ENCODE results near the gene GNAS.

The GNAS gene

DNA sequence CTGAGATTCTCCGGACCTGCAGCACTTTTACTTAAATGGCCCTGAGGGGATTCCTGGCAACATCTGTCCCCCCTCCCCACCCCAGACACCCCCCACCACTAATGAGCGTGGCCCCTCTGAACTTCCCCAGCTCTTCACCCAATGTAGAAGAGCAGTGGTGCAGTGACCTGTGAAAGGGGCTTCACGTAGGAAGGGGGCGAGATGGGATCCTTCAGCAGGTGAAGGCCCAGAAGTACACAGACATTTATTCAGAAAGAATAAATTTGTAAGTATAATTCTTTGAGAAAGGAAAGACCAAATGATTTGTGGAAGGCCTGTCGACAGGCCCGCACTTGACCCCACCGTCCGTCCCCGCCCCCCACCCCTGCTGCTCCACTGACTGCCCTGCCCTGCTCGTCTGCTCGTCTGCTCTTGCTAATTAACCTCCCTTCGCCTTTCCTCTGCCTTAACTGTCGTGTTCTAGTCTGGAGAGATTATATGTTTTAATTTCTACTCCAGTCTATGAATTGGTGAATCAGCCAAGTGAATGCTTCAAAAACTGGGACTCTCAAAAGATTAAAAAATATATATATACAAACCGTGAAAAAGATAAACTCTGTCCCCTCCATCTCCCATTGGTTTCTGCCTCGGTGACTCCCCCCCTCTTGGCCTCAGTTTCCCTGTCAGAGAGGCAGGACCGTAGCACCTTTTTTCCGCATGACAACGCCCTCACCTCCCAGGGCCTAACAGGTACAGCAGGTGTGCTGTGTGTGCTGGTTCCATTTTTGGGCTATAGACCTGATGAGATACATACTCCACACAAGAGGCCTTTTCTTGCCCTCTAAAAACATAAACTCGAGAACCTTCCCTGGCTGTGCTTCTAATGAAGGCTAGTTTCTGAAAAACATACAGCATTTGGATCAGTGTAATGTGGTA, 49.2 kb downstream of the GNAS start:
- no peak for DNase-seq

DNA sequence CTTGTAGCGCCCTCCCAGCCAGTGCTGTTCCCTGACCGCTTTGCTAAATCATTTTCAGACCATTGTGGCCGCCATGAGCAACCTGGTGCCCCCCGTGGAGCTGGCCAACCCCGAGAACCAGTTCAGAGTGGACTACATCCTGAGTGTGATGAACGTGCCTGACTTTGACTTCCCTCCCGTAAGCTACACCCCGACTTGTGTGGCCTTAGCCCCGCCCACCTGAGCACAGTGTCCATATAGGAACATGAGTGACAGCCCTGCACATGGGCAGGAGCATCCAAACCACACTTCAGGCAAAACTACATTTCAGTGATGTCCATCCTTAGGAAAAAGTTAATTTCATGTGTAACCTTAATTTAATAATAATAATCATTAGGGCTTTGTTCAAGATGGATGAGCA, 51.1 kb downstream of the GNAS start:
- no peak for DNase-seq

DNA sequence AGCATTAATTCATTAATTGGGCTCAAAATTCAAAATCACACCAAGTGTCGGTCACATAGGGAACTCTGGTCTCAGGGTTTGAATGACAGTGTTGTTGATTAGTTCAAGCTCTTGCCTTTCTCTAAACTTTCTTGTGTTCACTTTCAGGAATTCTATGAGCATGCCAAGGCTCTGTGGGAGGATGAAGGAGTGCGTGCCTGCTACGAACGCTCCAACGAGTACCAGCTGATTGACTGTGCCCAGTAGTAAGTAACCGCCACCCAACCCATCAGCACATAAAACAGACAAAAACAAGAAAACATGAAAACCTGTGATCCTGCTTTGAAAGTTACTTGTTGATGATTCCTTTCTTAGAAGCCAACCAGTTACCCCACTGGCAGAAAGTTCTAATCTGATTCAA, 52.7 kb downstream of the GNAS start:
- DNase-seq, result no peak

DNA sequence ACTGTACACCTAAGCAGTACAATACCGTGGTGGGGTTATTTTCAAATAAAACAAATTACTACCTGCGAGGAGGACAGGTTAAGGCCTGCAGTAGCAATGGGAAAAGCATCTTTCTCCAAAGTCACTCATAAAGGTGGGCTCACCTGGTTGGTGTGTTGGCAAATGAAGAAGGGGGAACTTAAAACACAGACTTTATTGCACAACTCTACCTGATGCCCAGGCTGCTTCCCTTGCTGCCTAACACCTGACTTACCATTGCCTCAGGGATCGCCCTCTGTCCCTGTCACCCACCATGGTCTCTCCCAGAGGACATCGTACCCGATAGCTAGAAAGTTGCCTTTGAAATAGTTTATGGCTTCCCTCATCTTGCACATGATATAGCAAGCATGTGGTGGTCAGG, 53.6 kb downstream of the GNAS start:
- DNase-seq, result no peak

DNA sequence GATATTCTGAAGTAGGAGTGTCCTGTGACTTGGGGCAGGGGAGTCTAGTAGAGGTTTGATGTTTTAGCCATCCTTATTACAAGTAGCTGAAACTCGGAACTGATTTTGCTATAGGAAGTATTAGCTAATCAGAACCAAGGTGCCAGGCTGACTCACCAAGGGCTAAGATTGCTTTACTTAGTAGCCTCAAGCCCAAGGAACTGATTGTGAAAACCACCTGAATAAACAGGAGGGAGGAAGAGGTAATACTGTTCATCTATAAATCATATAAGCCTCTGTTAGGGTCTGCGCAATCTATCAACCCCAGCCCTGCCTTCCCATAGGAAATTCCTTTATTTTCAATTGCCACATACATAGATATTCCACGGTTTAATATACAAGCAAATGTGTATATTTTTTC, 54.4 kb downstream of the GNAS start:
- DNase-seq, result peak; percentile 44

DNA sequence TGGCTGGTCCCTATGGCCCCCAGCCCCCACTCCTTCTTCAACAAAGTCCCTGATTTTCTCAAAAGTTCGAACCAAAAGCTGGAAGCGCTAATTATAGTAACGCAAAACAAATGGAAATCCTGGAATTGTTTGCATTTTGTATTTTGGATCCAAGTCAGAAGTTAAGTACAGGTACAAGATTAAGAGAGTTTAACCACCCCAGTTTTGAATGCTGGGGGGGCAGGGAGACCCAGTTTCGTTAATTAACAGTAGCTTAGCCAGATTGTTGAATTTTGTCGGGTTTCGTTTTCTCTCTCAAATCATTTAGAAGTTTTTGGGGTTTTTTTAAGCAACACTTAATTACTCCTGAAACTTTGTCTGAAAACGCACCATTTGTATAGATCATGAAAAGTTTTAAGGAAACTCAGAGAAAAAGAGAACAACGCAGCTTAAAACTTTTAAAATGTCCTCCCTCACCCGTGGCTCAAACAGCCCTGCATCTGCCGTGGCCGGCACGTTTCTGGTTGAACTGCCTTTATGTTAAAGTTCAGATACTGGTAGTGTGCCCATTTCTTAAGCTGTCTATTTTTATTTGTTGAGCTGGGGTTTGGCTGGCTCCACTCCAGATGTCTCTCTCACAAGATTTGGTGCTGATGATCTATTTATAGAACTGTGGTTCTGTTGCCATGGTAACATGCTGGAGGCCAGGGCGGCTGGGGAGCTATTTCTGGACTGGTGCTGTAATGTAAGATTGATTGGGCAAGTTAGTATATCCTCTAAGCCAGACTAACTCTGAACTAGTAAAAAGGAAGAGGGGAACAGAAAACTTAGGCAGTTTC, 55.0 kb downstream of the GNAS start:
- peak; percentile 88 for DNase-seq

DNA sequence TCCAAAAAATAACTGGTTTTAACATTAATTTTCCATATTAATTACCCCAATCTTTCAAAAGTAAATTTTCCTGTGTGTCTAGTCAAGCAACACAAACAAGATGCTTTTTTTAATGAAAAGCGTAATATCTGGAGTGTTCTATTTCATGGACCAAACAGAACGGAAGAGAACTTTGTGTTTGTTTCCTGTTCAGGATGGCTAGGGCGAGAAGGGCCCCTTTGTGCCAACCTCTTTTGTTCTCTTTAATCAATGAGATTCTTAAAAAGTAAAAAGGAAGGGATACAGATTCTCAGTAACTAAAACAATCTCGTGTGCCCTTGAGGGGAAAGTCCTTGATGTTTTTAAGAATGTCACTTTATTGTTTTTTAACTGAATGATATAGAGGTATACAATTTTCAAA, 55.7 kb downstream of the GNAS start:
- no peak for DNase-seq

DNA sequence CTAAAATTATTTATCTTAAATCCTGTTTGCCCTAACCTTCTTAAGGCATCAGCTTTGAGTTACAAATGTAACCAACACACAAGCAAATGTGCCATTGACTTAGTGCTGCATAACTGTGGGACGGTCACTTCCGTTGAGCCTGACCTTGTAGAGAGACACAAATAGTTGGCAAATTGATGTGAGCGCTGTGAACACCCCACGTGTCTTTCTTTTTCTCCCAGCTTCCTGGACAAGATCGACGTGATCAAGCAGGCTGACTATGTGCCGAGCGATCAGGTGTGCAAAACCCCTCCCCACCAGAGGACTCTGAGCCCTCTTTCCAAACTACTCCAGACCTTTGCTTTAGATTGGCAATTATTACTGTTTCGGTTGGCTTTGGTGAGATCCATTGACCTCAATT, 56.4 kb downstream of the GNAS start:
- no peak for DNase-seq

DNA sequence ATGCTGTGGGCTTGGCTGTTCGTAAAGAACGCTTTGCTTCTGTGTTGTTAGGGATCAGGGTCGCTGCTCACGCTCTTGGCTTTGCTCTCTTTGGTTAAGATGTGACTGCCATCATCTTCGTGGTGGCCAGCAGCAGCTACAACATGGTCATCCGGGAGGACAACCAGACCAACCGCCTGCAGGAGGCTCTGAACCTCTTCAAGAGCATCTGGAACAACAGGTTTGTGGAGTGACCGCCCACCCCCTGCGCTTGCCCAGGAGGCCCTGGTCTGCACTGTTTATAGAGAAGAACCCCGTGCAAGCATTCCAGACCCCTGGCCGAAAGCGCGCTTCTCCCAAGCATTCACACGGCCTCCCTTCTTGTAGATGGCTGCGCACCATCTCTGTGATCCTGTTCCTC, 57.1 kb downstream of the GNAS start:
- DNase-seq, result no peak

DNA sequence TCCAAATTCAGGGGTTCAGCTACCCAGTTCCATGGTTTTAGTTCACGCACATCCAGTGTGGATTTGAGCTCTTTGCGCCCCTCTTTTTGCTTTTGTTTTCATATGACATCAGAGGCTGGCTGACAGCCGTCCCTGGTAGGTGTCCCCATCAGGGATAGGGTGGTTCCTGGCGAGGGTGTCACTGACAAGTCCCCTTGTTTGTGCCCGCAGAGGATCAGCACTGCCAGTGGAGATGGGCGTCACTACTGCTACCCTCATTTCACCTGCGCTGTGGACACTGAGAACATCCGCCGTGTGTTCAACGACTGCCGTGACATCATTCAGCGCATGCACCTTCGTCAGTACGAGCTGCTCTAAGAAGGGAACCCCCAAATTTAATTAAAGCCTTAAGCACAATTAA, 58.0 kb downstream of the GNAS start:
- DNase-seq, result no peak

DNA sequence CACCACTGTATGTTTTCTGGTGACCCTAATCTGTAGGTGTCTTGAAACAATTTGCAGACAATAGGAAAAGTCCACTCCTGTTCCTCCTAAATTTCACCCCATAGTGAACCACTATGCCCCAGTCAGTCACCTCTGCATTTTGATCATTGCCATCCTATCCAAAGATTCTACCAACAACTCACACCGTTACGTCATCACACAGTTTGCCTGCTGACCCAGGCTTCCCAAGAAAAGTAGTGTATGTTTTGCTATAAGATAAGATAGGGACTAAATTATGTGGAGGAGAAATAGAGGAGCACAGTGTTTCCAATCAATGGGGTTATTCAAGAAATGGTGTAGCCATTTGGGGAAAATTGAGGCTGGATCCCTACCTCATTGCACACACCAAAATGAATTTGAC, 58.8 kb downstream of the GNAS start:
- DNase-seq, result no peak

DNA sequence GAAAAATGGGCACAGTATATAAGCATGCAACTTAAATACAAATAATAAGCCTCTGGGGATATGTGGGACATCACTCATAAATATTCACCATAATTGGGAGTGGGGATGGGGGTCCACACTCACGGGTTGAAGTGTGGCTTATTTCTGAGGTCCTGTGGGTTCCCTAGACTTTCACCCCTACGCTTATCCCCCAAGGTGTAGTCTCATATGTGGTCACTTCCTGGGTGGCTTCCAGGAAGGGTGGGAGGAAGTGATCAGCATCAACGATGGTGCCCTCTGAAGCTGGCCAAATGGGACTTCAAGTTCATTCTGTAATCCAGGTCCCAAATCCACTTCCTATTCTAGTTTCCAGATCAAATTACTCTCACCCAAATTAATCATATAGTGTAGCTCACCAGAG, 59.5 kb downstream of the GNAS start:
- DNase-seq, result peak; percentile 9

DNA sequence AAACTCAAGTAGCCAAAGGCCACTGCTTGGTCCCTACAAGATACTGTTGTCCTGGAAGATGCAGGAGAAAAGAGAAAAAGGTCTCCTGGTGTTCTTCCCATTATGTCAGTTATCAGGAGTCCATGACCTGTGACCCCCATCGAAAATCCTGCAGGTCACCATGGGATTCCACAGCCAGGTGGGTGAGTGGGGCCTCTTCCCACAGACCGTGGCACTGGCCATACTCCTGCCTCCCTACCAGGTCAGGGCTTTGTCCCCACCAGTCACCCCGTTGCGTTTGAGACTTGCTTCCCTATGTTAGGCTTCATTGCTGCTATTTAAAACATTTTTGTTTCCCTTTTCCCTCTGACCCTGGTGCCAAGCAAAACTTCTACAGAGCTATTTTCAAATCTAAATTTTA, 60.6 kb downstream of the GNAS start:
- no peak for DNase-seq

DNA sequence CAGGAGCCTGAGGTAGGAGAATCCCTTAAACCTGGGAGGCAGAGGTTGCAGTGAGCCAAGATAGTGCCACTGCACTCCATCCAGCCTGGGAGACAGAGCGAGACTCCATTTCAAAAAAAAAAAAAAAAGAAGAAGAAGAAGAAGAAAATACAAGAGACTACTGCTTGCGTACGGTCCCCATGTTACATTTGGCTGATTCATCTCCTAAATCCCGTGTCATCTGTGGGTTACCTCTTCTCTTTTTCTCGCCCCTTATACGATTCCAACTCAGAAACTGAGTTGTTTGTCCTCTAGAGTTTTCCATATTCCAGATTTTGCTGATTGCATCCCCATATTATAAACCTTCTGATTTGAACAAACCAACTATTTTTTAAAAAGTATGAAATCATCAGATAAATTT, 66.1 kb downstream of the GNAS start:
- no peak for DNase-seq

DNA sequence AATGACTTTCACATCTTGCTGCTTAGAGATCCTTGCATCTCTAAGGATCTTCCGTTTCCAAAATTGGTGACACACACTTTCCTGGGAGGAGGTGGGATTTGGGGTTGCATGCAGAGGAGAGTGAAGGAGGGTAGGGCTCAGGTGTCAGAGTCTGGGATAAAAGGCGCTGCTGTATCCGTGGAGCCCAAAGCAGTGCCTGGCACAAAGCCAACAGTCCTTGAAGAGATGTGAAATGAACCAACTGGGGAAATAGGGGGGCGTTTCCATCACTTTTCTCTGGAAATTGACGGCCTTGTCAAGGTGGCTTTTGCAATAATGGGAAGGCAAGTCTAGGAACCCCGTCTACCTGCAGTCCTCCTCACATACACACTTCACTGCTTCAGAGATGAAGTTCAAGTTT, 69.0 kb downstream of the GNAS start:
- no peak for DNase-seq

DNA sequence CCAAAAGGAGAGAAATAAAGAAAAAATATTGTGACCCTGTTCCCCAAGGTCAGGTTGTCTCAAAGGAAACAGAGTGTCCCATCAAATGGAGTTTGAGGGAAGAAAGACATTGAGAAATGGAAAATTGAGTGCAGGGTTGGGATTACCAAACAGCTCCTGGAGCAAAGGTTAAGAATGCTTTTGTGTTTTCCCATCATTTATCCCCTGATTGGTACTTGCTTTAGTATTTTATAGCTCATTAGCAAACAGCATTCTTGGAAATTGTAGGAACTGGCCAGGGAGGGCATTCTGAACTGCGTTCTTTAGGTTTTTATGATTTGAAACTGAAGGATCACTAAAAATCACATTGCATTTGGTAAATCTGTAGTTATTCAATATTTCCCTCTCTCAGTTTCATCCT, 69.5 kb downstream of the GNAS start:
- DNase-seq, result no peak

DNA sequence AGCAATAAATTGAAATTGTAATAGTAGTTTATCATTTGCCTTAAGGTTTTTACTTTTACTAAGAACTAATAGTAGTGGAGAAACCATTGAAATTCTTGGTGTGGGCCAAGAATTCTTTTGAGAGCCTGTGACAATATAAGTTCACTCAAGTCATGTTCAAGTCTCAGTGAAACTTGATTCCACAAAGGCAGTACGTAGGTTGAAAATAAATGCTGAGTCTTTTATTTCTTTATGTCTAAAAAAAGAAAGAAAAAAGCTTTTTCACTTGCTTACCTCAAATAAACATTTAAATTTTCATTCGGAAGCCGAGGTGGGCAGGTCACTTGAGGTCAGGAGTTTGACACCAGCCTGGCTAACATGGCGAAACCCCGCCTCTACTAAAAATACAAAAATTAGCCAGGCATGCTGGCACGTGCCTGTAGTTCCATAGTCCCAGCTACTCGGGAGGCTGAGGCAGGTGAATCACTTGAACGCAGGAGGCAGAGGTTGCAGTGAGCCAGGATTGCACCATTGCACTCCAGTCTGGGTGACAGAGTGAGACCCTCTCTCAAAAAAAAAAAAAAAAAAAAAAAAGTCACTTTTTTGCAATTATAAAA, 70.7 kb downstream of the GNAS start:
- no peak for DNase-seq

DNA sequence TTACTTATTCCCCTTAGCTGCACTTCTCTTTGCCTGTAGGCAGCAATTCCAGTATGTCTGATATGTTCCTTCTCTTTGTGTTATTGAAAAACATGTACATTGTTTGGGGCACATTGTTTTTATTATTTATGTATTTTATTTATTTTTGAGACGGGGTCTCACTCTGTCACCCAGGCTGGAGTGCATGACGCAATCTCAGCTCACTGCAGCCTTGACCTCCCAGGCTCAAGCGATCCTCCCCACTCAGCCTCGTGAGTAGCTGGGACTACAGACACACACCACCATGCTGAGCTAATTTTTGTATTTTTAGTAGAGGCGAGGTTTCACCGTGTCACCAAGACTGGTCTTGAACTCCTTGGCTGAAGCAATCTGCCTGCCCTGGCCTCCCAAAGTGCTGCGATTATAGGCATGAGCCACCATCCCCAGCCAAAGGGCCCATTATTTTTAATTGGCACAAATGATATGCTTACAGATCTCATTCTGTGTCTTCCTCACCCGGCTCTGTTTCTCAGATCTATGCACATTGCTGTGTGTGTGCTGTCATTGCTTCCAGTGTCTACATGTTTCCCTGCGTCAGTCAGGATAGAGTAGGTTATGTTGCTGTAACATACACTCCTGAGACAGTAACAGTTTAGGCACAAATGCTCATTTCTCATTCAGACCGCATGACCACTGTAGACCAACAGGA, 74.4 kb downstream of the GNAS start:
- DNase-seq, result no peak

DNA sequence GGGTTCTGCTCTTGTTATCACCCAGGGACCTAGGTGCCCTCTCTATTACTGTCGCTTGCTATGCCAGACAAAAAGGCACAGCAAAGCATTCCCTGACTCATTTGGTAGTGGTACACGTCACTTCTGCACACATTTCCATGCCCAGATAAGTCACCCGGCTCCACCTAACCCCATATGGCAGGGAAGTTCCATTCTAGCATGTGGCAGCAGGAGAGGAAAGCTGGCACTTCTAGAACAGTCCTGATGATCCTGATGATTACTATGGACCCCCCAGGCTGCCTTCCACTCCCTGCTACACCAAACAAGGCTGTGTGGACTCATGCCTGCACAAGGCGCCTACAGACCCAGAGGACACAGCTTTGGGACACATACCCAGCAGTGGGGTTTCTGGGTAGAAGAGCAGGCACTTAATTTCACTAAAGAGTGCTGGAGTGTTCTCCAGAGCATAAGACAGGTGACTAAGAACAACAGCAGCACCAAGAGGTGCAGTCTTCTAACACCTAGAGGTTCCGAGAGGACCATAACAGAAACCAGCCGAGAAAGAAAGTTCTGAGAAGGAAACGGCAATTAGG, 75.1 kb downstream of the GNAS start:
- no peak for DNase-seq

DNA sequence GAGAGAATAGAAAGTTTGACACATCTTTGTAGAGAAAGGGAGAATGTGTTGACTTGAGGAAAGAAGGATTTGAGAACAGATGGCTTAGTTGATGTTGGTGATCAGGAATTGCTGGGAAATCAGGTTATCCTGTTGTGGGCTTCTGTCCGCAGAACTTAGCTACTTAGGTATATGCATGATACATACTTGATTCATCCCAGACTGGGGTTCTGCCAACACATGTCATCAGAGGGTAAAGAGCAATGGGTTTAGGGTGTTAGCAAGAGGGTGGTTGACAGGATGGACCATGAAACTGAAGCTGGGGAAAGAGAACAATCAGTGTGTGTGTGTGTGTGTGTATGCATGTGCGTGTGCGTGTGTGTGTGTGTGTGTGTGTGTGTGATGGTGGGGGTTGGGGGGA, 78.0 kb downstream of the GNAS start:
- DNase-seq, result no peak

DNA sequence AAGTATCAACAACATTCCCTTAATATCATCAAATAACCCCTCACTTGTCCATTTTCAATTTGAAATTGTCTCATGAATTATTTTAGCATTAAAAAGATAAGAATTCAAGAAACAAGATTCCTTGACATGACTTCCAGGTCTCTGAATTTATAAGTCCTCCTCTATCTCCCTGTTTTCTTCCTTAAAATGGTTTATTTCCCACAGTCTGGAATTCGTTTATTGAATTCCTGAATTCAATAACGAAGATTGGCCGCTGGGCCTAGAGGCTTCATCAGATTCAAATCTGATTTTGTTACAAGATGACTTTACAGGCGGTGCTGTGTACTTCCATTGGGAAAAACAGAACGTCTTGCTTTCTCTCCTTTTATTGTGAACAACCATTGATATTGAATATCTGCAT, 79.7 kb downstream of the GNAS start:
- DNase-seq, result no peak

DNA sequence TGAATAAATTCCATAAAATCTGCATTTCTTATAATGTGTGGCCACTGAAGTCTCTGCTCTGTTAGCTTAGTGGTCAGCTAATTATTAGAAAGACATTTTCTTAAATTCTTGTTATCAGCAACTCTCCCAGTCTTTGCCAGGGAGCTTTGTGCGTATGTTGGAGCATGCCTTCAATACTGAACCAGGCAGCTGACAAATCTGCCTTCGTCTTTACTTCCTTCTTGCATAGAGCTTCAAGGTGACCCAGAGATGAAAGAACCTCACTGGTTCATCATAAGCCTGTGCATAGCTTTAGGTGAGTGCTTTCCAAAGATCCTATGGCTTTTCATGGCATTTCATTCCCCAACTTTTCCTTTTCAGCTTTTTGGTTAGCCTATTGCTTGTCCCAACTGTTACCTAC, 85.6 kb downstream of the GNAS start:
- DNase-seq, result no peak

DNA sequence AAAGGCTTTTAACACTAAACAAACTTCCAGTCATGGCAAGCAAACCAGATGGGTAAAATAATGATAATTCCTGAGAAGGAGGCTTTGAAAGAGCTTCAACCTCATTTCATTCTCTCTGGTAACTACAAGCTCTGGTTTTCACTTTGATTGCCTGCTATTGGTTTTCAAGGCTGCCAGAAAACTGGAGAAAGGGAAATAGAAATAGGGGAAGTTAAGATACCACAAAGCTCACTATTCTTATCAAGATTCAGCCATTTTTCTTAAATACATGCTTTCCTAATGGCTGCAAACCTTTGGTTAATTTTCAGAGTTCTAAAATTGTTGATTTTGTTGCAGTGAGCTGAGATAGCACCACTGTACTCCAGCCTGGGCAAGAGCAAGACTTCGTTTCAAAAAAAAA, 86.0 kb downstream of the GNAS start:
- no peak for DNase-seq
